Right hindlimb (tissue), 1 donor: ENCODE results near the gene RPE65.
"Not testable (repeated sequence)": the region's sequence is repeated elsewhere in the genome, so short reads cannot be mapped to it uniquely, and the experiment has no call there.

Source experiments
- DNase-seq: peaks from one replicate; pipeline ENCODE4 v3.0.0-alpha.2; 2018

Gene RPE65

DNA sequence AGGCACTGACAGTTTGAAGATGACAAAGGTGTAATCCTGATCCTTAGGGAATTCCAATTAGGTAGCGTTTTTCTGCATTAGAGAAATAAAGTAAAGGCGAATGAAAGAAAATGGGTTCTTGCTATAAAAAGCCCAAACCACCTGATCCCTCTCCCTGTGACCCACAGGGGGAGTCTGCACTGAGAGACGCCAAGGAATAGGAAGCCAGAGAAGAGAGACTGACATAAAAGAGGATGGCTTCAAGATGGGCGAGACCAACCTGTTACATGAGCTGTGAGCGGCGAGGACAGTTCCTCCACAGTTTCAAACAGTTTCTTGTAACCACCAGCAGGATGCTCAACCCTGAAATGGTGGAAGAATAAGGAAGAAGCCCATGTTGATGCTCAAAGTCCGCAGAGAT, 1.4 kb downstream of the RPE65 start:
- no peak for DNase-seq

DNA sequence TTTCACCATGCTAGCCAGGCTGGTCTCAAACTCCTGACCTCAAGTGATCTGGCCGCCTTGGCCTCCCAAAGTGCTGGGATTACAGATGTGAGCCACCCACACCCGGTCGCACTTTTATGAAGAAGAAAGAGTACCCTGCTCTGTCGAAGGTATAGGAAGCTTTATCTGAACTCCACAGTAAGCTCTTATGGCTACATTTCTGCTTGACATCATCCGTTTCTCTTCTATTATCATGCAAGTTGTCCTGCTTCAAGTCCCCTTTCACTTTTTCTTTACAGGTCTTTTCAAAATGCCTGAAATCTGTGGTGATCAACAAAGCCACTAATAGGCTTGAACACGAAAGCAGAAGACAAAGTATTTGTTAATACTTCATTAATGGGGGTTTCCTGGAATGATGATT, 4.0 kb downstream of the RPE65 start:
- no peak for DNase-seq

DNA sequence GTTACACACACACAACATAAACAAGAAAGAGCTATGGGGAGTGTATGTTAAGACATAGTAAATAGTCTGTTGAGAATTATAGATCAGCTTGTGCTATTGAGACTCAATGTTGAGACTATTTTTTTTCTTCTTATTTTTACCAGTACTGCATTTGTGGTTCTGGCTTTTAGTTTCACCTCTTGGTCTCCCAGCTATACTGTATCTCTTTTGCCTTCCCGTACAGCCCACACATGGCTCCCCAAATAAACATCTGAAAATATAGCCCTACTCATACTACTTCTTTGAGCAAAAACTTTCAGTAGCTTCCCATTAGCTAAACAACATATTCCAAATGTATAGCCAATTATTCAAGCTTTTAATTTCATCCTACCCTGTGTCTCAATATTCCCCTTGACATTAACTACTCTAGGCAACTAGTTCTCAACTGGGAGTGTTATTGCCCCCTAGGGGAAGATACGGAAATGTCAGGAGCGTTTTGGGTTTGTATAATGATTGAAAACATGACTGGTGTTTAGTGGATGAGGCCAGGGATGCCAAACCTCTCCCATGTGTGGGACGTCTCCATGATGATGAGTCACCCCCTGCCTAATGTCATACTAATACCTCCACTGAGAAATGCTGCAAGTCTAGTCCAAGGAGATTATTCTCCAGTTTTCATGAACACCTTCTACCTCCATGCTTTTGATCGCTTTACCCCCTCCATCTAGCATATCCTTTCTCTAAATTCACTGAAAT, 6.8 kb downstream of the RPE65 start:
- DNase-seq: no peak

DNA sequence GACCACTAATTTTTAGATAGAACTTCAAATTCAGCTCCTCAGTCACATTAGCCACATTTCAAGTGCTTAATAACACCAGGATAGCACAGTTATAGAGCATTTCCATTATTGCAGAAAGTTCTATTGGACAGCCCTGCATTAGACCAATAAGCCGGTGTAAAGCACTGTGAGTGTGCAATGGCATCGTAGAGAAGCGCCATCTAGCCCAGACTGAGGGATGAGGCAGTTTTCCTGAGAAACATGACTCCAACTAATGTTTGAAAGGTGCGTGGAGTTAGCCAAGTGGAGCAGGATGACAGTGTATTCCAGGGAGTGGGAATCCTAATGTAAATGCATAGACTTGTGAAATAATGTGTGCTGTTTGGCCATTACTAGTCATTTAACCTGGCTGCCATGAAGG, 7.7 kb downstream of the RPE65 start:
- DNase-seq: no peak

DNA sequence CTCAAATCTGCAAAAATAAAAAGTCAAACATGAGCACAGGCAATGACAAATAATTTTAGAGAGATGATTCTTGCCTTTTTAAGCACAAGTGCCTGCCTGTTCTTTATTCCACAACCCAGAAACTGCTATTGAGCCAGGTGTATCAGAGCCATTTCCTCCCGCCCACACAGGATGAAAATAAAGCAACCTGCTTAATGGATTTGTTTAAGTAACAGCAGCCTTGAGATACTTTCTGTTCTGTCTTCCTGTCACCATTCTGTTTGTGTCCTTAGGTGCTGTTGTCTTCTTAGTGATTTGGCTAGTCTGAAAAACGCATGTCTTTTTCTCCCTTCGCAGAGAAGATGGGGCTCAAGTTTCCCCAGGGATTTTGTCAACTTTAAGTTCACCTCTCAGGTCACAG, 11.4 kb downstream of the RPE65 start:
- DNase-seq: no peak

DNA sequence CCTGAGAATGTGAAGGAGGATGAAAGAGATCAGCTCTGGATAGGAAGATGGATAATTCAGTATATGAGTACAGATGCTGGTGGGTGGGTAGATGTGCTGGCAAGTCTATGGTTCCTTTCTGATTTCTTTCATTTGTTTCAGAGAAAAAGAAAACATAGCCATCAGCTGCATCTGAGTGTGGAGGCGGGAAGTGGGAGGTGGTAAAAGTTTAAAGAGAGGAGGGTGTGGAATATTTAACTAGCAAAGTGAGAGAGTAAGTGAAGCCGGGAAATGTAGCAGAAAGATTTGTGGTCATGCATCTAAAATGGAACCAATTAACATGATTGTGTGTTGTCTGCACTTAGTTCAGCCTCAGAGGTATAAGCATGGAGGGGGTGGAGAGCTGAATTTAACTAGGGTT, 16.4 kb downstream of the RPE65 start:
- no peak for DNase-seq

DNA sequence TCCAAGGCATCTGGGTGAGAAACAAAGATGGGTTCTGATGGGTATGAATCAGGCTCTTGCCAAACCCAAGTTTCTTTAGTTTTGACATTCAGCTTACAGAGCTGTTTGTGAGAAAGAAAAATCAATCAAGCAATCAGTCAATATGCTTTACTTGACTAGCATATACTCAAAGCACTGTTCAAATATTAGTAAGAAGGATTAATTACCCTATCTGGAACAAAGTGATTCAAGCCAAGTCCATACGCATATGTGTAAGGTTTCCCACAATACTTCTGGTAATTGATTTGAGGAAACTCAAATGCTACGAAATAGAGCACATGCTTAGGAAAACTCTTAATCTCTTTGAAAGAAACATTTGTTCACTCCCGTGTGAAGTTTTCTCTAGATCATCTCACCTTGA, 18.7 kb downstream of the RPE65 start:
- DNase-seq: no peak

DNA sequence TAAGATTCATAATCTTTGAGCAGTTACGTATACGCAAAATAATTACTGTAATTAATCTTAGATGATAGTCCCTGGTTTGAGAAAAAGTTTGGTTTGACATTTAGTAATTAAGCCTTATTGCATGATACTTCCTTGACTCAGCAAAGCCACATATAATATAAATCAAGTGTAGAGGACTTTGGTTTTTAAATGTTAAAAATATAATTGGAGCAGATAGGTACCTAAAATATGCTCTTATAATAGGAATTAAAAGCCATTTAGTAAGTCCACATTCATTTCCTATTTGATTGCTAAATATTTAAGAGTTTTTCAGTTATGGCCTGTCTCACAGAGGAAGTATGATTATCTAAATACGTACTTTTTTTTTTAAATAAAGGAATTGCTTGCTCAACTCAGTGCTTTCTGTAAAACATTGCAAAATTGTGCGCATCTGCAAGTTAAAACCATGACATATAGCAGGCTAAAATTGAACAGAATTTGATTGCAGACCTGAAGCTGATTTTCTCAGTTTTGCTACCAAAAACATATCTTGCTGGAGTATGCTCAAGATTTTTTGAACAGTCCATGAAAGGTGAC, 20.4 kb downstream of the RPE65 start:
- no peak for DNase-seq

DNA sequence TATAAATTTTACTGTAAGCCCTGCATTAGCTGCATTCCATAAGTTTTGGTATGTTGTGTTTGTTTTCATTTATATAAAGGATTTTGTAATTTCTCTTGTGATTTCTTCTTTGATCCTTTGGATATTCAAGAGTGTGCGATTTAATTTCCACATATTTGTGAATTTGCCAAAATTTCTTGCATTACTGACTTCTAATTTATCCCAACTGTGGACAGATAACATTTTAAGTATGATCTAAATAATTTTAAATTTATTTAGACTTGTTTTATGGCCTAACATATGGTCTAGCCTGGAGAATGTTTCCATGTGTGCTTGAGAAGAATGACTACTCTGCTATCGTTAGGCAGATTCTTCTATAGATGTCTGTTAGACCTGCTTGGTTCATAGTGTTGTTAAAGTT, 23.2 kb downstream of the RPE65 start:
- no peak for DNase-seq

DNA sequence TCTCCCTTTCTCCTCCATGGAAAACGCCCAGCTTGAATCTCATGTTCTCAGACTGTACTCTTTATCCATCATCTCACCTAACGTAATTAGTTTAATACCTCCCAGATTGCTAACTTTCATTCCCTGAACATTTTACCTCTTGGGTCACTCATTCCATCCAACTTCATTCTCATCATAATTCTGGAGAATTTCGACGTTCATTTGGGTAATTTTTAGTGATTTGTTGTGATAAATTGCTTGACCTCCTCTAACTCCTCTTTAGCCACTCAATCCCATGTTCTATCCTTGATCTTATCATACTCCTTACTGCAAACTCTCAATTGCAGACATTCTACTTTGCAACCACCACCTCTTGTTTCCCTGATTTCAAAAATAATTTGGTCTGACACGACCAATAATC, 28.4 kb downstream of the RPE65 start:
- no peak for DNase-seq

DNA sequence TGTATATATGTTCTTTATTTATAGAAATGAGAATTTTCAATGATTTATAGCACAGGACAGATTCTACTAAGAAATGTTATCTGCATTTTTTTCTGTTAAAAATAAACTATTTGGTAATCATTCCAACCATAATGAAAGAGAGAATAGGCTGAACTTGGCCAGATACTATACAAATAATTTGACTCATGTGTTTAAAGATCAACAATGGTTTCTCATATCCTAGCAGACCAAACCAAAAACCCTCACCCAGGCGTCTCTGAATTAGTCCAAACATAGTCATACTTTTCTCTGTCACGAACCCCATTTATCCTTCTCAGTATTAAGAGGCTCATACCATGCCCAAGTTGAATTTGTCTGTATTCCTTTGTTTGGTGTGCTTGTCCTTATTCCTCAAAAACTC, 40.3 kb downstream of the RPE65 start:
- DNase-seq: no peak

DNA sequence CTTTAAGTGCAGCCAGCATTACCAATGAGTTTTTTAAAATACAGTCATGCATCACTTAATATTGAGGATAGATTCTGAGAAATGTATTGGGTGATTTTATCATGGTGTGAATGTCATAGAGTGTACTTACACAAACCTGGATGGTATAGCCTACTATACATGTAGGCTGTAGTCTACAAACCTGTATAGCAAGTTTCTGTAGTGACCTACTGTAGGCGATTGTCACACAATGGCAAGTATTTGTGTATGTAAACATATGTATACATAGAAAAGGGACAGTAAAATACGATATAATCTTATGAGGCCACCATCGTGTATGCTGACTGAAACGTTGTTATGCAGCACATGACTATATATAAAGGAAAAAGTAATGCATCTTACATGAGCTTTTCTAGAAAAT, 48.2 kb downstream of the RPE65 start:
- no peak for DNase-seq

DNA sequence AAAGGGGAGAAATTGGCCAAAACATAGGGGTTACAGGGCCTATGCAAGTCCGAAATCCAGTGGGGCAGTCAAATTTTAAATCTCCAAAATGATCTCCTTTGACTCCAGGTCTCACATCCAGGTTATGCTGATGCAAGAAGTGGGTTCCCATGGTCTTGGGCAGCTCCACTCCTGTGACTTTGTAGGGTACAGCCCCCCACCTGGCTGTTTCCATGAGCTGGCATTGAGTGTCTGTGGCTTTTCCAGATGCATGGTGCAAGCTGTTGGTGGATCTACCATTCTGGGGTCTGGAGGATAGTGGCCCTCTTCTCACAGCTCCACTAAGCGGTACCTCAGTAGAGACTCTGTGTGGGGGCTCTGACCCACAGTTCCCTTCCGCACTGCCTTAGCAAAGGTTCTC, 54.2 kb downstream of the RPE65 start:
- not testable (repeated sequence) for DNase-seq

DNA sequence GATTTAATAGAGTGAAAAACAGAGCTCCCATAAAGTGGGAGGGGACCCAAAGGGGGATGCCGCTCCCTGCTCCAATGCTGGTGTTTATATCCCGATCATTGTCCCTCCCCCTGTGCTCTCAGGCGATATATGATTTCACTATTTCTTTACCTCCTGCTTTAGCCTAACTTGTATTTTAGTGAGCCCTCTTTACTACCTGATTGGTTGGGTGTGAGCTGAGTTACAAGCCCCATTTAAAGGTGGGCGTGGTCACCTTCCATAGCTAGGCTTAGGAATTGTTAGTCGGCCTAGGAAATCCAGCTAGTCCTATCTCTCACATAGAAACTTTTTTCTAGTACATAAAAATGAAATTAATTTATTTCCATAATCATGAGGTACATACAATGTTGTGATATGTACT, 57.3 kb downstream of the RPE65 start:
- DNase-seq: not testable (repeated sequence)

DNA sequence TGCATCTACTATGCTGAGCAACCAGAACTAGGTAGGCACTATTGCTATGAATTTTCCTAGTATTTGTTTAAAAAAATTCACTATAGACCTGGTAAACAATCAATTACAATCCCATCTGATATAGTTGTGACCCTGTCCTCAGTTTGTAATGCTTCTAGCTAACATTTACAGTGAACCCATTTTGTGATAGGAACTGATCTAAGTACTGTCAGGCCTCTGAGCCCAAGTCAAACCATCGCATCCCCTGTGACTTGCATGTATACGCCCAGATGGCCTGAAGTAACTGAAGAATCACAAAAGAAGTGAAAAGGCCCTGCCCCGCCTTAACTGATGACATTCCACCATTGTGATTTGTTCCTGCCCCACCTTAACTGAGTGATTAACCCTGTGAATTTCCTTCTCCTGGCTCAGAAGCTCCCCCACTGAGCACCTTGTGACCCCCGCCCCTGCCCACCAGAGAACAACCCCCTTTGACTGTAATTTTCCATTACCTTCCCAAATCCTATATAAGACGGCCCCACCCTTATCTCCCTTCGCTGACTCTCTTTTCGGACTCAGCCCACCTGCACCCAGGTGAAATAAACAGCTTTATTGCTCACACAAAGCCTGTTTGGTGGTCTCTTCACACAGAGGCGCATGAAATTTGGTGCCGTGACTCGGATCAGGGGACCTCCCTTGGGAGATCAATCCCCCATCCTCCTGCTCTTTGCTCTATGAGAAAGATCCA, 63.8 kb downstream of the RPE65 start:
- DNase-seq: not testable (repeated sequence)

DNA sequence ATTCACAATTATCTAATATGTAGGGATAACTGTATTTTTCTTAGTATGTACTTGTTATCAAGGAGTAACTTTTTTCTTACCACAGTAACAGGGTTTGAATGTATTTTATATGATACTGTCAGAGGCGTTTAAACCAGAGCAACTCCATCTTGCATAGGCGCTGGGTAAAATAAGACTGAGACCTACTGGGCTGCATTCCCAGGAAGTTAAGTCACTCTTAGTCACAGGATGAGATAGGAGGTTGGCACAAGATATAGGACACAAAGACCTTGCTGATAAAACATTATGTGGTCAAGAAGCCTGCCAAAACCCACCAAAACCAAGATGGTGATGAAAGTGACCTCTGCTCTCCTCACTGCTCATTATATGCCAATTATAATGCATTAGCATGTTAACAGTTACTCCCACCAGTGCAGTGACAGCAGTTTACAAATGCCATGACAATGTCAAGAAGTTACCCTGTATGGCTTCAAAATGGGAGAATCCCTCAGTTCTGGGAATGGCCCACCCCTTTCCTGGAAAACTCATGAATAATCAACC, 64.8 kb downstream of the RPE65 start:
- DNase-seq: no peak

DNA sequence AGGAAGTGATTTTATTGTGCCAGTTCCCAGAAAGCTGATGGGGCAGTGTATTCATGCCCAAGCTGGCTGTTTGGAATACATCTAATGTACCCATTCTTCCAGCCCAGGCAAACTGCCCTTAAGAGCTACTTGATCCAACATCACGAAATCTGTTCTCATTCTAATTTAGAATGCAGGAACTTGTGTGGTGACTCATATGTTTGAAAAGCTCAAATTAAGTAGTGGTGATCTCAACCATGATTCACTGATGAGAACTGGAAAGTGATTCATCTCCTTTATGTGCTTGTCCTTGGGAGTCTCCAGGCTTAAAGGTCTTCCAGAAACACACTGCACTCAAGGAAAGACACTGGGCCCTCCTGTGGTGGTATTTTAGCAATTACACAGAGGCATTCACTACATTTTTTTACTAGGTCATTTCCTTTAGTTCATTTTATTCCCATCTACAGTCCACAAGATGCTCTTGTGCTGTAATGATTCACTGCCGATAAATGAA, 65.4 kb downstream of the RPE65 start:
- DNase-seq: no peak

DNA sequence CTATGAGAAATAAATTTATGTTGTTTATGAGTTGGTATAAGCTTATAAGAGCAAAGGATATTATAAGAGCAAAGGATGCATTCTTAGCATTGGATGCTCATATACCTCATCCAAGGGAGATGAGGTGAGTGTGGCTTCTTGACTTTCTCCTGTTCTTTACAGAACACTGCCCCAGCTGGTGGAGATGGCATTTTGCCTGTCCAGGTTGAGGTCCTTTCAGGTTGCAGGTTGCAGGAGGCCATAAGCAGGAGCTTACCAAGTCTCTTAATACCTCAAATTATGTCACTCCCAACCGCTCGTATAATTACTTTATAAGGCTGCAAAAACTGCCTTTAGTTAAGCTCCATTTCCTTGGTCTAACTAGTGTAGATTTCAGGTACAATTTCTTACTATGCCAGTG, 66.7 kb downstream of the RPE65 start:
- no peak for DNase-seq

DNA sequence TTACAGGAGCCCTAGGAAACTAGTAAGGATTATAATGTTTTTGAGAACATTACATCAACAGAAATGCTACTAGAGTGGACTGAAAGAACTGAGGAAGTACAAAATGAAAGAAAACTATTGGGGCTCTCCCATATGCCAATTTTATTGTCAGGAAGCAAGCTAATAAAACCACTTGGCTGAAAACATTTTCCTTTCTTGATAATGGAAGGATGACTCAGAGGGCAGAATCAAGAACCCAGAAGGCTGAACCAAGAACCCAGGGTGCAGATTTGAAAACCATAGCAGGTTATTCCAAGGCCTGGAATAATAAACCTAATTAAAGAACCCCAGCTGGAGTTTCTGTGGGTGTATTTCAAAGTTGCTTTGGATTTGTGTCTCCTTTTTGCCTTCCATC, 70.7 kb downstream of the RPE65 start:
- DNase-seq: no peak
